GM12878 (cell line): Measurements from ENCODE around the gene MRM3. TPM values are rescaled to one million over a fixed set of nuclear protein-coding genes. Genes with fewer than 3 reads are reported as not detected.

Experiments
- ATAC-seq: fragments of 200-7000 bp; cut with Tn5 transposase; 3 replicates; pipeline ENCODE4 v1.9.1; 2020; ENCODE audit warnings: mild to moderate bottlenecking, moderate library complexity
- BruUV-seq: library from RNA; stranded (reverse); fragments of 400-500 nt; replicated peaks from 2 replicates; lab custom pipeline; 2021; lab: Mats Ljungman, UMichigan
- CTCF ChIA-PET: fragments of 300-600 bp; sonication (Branson Sonifier 250); formaldehyde crosslinking; extraction: SDS; loops from one replicate; lab custom pipeline; 2021; ENCODE audit warnings: inconsistent platforms; lab: Yijun Ruan, JAX
- POLR2A ChIA-PET: fragments of 350-600 bp; formaldehyde crosslinking; extraction: SDS; loops from one replicate; lab custom pipeline; 2021; ENCODE audit warnings: inconsistent platforms; lab: Charles Lee
- RAD21 ChIA-PET: fragments of 300-600 bp; sonication (Branson Sonifier 250); formaldehyde crosslinking; loops from one replicate; lab custom pipeline; 2023; ENCODE audit warnings: antibody characterized with exemption; ENCODE audit not compliant: unreplicated experiment; lab: Charles Lee
- SMC1A ChIA-PET: fragments of 300-600 bp; sonication (Branson Sonifier 250); formaldehyde crosslinking; loops from one replicate; lab custom pipeline; 2023; ENCODE audit not compliant: unreplicated experiment, uncharacterized antibody; lab: Charles Lee
- DNase-seq: peaks from one replicate; pipeline ENCODE4 v3.0.0-alpha.2; 2011; ENCODE audit warnings: low read depth, low spot score
- FAIRE-seq: peaks from 3 replicates; lab custom pipeline; 2011; peaks lifted over from hg19 to GRCh38; lab: Jason Lieb, UNC
- H2AFZ ChIP-seq: 2 replicates; pipeline ENCODE4 v1.6.0; 2011; ENCODE audit warnings: low read depth, low read length, control low read depth; ENCODE audit not compliant: control insufficient read depth
- H3K27ac ChIP-seq: 2 replicates; pipeline ENCODE4 v1.5.1; 2011; ENCODE audit warnings: control low read depth; ENCODE audit not compliant: control insufficient read depth, insufficient read depth
- H3K27me3 ChIP-seq, 2 experiments: replicated peaks in 1 of 2; 2 replicates each; pipeline versions ENCODE4 v1.6.0 to v1.6.1; 2011; ENCODE audit warnings: low read length in 1 of 2; ENCODE audit not compliant: control insufficient read depth in 2 of 2, insufficient read depth in 2 of 2
- H3K36me3 ChIP-seq, 2 experiments: 2 replicates each; pipeline ENCODE4 v1.5.1; 2011; ENCODE audit warnings: low read length in 1 of 2; ENCODE audit not compliant: control insufficient read depth in 2 of 2, insufficient read depth in 2 of 2
- H3K4me1 ChIP-seq: 2 replicates; pipeline ENCODE4 v1.6.1; 2011; ENCODE audit warnings: mild to moderate bottlenecking, low read length, moderate library complexity, mixed read lengths; ENCODE audit not compliant: control insufficient read depth, insufficient read depth
- H3K4me2 ChIP-seq: 2 replicates; pipeline ENCODE4 v1.6.0; 2011; ENCODE audit warnings: control low read depth; ENCODE audit not compliant: control insufficient read depth, insufficient read depth
- H3K4me3 ChIP-seq: fragments of 200-600 bp; sonication (generic); 2 replicates; pipeline ENCODE4 v1.5.1; 2016
- H3K79me2 ChIP-seq: 2 replicates; pipeline ENCODE4 v1.6.0; 2011; ENCODE audit warnings: low read length; ENCODE audit not compliant: control insufficient read depth, insufficient read depth
- H3K9ac ChIP-seq: 2 replicates; pipeline ENCODE4 v1.8.0; 2011; ENCODE audit warnings: low read length, control low read depth, mixed read lengths; ENCODE audit not compliant: control insufficient read depth, insufficient read depth
- H3K9me3 ChIP-seq: replicated peaks from 3 replicates; pipeline ENCODE4 v1.5.1; 2011; ENCODE audit warnings: mild to moderate bottlenecking, low read length; ENCODE audit not compliant: control insufficient read depth, insufficient read depth
- H4K20me1 ChIP-seq: 2 replicates; pipeline ENCODE4 v1.6.0; 2011; ENCODE audit not compliant: control insufficient read depth, insufficient read depth
- CBFB ChIP-seq: IDR thresholded peaks from 2 replicates; pipeline ENCODE4 v1.6.1; 2016; ENCODE audit warnings: antibody characterized with exemption, low read depth
- FOS ChIP-seq: IDR thresholded peaks from 3 replicates; pipeline ENCODE4 v1.6.1; 2011; ENCODE audit warnings: borderline replicate concordance; ENCODE audit not compliant: insufficient read length; ENCODE audit errors: extremely low read depth
- HCFC1 ChIP-seq: fragments of 150-350 bp; IDR thresholded peaks from 2 replicates; pipeline ENCODE4 v1.6.1; 2014; ENCODE audit warnings: low read length
- KLF5 ChIP-seq: fragments of 450-650 bp; IDR thresholded peaks from 2 replicates; pipeline ENCODE4 v1.6.1; 2014; ENCODE audit warnings: mild to moderate bottlenecking; ENCODE audit not compliant: partially characterized antibody
- MXI1 ChIP-seq: fragments of 150-350 bp; IDR thresholded peaks from 2 replicates; pipeline ENCODE4 v1.6.1; 2011; ENCODE audit warnings: low read depth, mild to moderate bottlenecking, inconsistent platforms, low read length, improper control_type of control experiment
- NR2C1 ChIP-seq: fragments of 450-650 bp; IDR thresholded peaks from 2 replicates; pipeline ENCODE4 v1.6.1; 2017; ENCODE audit warnings: antibody characterized with exemption, mild to moderate bottlenecking, moderate library complexity
- PAX8 ChIP-seq: fragments of 450-650 bp; IDR thresholded peaks from 2 replicates; pipeline ENCODE4 v1.6.1; 2017; ENCODE audit warnings: mild to moderate bottlenecking, moderate library complexity
- PBX3 ChIP-seq: IDR thresholded peaks from 2 replicates; pipeline ENCODE4 v1.6.1; 2011; ENCODE audit warnings: mild to moderate bottlenecking, low read depth, low read length, moderate library complexity; ENCODE audit not compliant: insufficient replicate concordance
- RAD51 ChIP-seq: fragments of 450-650 bp; IDR thresholded peaks from 2 replicates; pipeline ENCODE4 v1.6.1; 2016; ENCODE audit warnings: moderate library complexity, mild to moderate bottlenecking, inconsistent platforms
- RBBP5 ChIP-seq: fragments of 200-600 bp; sonication (generic); conservative IDR thresholded peaks from 2 replicates; pipeline ENCODE4 v1.6.1; 2016
- RCOR1 ChIP-seq: conservative IDR thresholded peaks from 2 replicates; pipeline ENCODE4 v1.6.1; 2012; ENCODE audit warnings: low read depth, low read length, improper control_type of control experiment
- RELA ChIP-seq: fragments of 450-650 bp; IDR thresholded peaks from 2 replicates; pipeline ENCODE4 v1.8.0; 2014; ENCODE audit warnings: borderline replicate concordance; ENCODE audit not compliant: partially characterized antibody
- SP1 ChIP-seq: IDR thresholded peaks from one replicate; pipeline ENCODE4 v1.6.1; 2011; ENCODE audit warnings: low read depth, low read length
- SRF ChIP-seq, 2 experiments: IDR thresholded peaks; 2 replicates each; pipeline ENCODE4 v1.6.1; 2011; ENCODE audit warnings: low read depth in 2 of 2, low read length in 2 of 2, mild to moderate bottlenecking in 1 of 2, moderate library complexity in 1 of 2
- TARDBP ChIP-seq: IDR thresholded peaks from 2 replicates; pipeline ENCODE4 v1.6.1; 2016; ENCODE audit warnings: borderline replicate concordance
- TCF12 ChIP-seq: IDR thresholded peaks from 2 replicates; pipeline ENCODE4 v1.6.1; 2011; ENCODE audit warnings: low read depth, mild to moderate bottlenecking, low read length
- TCF3 ChIP-seq: IDR thresholded peaks from 2 replicates; pipeline ENCODE4 v1.6.1; 2012; ENCODE audit warnings: low read depth, mild to moderate bottlenecking, low read length, borderline replicate concordance; ENCODE audit not compliant: insufficient read depth
- ZBTB33 ChIP-seq: fragments of 450-650 bp; IDR thresholded peaks from 2 replicates; pipeline ENCODE4 v1.6.1; 2017; ENCODE audit warnings: mild to moderate bottlenecking
- ZNF217 ChIP-seq: fragments of 450-650 bp; IDR thresholded peaks from 2 replicates; pipeline ENCODE4 v1.6.1; 2017; ENCODE audit warnings: antibody characterized with exemption, mild to moderate bottlenecking
- WGBS: methylation state at CpG from one replicate; pipeline ENCODE4 v1.1.6; 2016; ENCODE audit warnings: low lambda C conversion rate; ENCODE audit not compliant: insufficient replicate concordance, insufficient coverage; ENCODE audit errors: missing lambda C conversion rate; 5-methylcytosine and 5-hydroxymethylcytosine counted together
- in situ Hi-C: fragments of 300-500 bp; cut with MboI; formaldehyde crosslinking; loops from 9 replicates; pipeline ENCODE4 v1.14.3; 2018; ENCODE audit warnings: mixed read lengths
- intact Hi-C: fragments of 100-400 bp; cut with micrococcal nuclease; formaldehyde crosslinking; loops from one replicate; pipeline ENCODE4 v1.14.2; 2022; ENCODE audit not compliant: unreplicated experiment
- polyA plus RNA-seq, 11 experiments: library from polyadenylated mRNA; depleted of rRNA in 4 of 11; unstranded in 6 of 11; stranded (reverse) in 5 of 11; fragments of >200 nt; fragmentation: Nextera tagmentation in 4 of 11; fragmentation: Illumina TruSeq in 1 of 11; extraction: Ambion mirVana in 4 of 11; extraction: Trizol in 1 of 11; gene quantifications; 1 replicate in 1 of 11; 2 replicates in 10 of 11; pipeline versions ENCODE4 v1.2.1 to v1.2.3, GENCODE V29; 2011 to 2016; ENCODE audit warnings: inconsistent platforms in 2 of 11, missing spikeins in 2 of 11, low read depth in 1 of 11
- total RNA-seq, 4 experiments: library from RNA; depleted of rRNA in 3 of 4; stranded (reverse); fragments of >200 nt in 3 of 4; fragmentation: Illumina TruSeq in 1 of 4; extraction: Trizol in 1 of 4; gene quantifications; 2 replicates each; pipeline versions ENCODE4 v1.2.1 to v1.2.3, GENCODE V29; 2013 to 2021
- TF ChIP-seq, protein P1 (sequence below): fragments of 450-650 bp; formaldehyde crosslinking; IDR thresholded peaks from 2 replicates; pipeline ENCODE4 v1.4.0; 2022; ENCODE audit warnings: mild to moderate bottlenecking, moderate library complexity

Gene MRM3
- total and polyA plus RNA-seq, 10 of the 15 experiments (the other 5 are each of a cell fraction or from before 2014, with no cell fraction given), result 2.3 to 48.9 (median 26.6) TPM

GRCh38 chr17:744937-745336, 37.2 kb upstream of the MRM3 start (continued):
- no peak for TF ChIP-seq CBFB

GRCh38 chr17:745406-745805, 36.7 kb upstream of the MRM3 start:
- Histone ChIP-seq H2AFZ (no peak overlapping the region), H3K9me3 (peaks cover 3% of the 10 kb centered on the region; the same call in 1 of the 3 replicates), H3K4me3 (no peak overlapping the region), H3K36me3 (peaks cover 32 to 45% of the 10 kb centered on the region in 2 experiments), H3K79me2 (peaks cover 28% of the 10 kb centered on the region), H3K27me3 (no peaks in the 10 kb centered on the region), H4K20me1 (no peaks in the 10 kb centered on the region), H3K4me2 (no peak overlapping the region), H3K4me1 (peaks cover 4% of the 10 kb centered on the region), H3K27ac (no peak overlapping the region), H3K9ac (no peak overlapping the region)
- intact Hi-C loops, result no loop called here
- ATAC-seq (no peak), FAIRE-seq (no peak), DNase-seq (no peak)
- 94% methylated on average over 11 of the region's 11 CpGs for WGBS
- in situ Hi-C loops, result no loop called here
- ChIA-PET CTCF (interaction anchor here (1.1 kb wide), 1 partner anchor 14 kb away, joined by 3 read pairs; no protein-coding TSS in a partner anchor), SMC1A (no interaction called here), RAD21 (no interaction called here), POLR2A (no interaction called here)
- TF ChIP-seq, protein P1, sequence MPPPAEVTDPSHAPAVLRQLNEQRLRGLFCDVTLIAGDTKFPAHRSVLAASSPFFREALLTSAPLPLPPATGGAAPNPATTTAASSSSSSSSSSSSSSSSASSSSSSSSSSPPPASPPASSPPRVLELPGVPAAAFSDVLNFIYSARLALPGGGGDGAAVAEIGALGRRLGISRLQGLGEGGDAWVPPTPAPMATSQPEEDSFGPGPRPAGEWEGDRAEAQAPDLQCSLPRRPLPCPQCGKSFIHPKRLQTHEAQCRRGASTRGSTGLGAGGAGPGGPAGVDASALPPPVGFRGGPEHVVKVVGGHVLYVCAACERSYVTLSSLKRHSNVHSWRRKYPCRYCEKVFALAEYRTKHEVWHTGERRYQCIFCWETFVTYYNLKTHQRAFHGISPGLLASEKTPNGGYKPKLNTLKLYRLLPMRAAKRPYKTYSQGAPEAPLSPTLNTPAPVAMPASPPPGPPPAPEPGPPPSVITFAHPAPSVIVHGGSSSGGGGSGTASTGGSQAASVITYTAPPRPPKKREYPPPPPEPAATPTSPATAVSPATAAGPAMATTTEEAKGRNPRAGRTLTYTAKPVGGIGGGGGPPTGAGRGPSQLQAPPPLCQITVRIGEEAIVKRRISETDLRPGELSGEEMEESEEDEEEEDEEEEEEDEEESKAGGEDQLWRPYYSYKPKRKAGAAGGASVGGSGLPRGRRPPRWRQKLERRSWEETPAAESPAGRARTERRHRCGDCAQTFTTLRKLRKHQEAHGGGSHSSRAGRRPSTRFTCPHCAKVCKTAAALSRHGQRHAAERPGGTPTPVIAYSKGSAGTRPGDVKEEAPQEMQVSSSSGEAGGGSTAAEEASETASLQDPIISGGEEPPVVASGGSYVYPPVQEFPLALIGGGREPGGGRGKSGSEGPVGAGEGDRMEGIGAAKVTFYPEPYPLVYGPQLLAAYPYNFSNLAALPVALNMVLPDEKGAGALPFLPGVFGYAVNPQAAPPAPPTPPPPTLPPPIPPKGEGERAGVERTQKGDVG, result no peak
- no peak for TF ChIP-seq HCFC1
- TF ChIP-seq SP1, result no peak
- TF ChIP-seq RBBP5, result no peak
- no peak for TF ChIP-seq MXI1
- TF ChIP-seq RAD51, result no peak
- no peak for TF ChIP-seq PBX3
- no peak for TF ChIP-seq ZNF217
- TF ChIP-seq PAX8, result no peak
- TF ChIP-seq RCOR1, result no peak
- no peak for TF ChIP-seq ZBTB33
- TF ChIP-seq NR2C1, result no peak
- TF ChIP-seq KLF5, result no peak
- TF ChIP-seq FOS, result no peak
- no peak for TF ChIP-seq TCF12
- no peak for TF ChIP-seq SRF (IDR thresholded peaks at IDR 0.05; ENCODE audit: low read depth in 2 of 2, low read length in 2 of 2)
- TF ChIP-seq RELA, result no peak
- no peak for TF ChIP-seq TARDBP
- TF ChIP-seq TCF3, result no peak
- BruUV-seq, result no TSS peak
